ENCODE results near the gene RTP4. TPM values are rescaled to one million over a fixed set of nuclear protein-coding genes. Genes with fewer than 3 reads are reported as not detected.
A peak's percentile ranks its signal among the peaks of the same experiment; 100 is the strongest.

Gene RTP4
- total RNA-seq, result 1 to 10 TPM in 2 of 4 donors, under 1 TPM in 2; 0.35 to 4.2 (median 0.95) TPM

- Histone ChIP-seq H3K4me1 (peaks cover 5 to 28% (median 17%) of the 10 kb centered on the region in 3 donors), H3K27me3 (peaks cover 0 to 33% (median 0%) of the 10 kb centered on the region in 4 donors), H3K4me3 (peak within 1 kb of the TSS; percentile 40 to 77 (median 50)), H3K27ac (peak within 1 kb of the TSS; percentile 80 to 97 (median 86)), H3K36me3 (peaks cover 0 to 19% (median 0%) of the 10 kb centered on the region in 3 donors), H3K9me3 (no peaks in the 10 kb centered on the region)
- DNase-seq, result no peak
- TF ChIP-seq POLR2A (IDR thresholded peaks at IDR 0.05), result no peak
- TF ChIP-seq CTCF (IDR thresholded peaks at IDR 0.05), result peak in 1 of 6 experiments; percentile 5
- intact Hi-C loops (cut with DNase I), result no loop called here
- 12 to 22% methylated on average over 8 to 10 of the region's 10 CpGs for WGBS, 2 donors
Observed at GRCh38 chr3:187368251-187369088, at the start of gene RTP4. RTP4 (plus strand) TSS chr3:187368385; CDS start chr3:187368442, 57 bp downstream.

GRCh38 chr3:187318819-187319616, 49.2 kb upstream of the RTP4 start:
- Histone ChIP-seq H3K4me1 (peaks cover 0 to 13% (median 2%) of the 10 kb centered on the region in 3 donors), H3K27ac (no peak overlapping the region), H3K4me3 (peak overlapping the region in 3 of 4 donors; percentile 1 to 54 (median 26)), H3K27me3 (peaks cover 0 to 73% (median 0%) of the 10 kb centered on the region in 4 donors), H3K36me3 (no peaks in the 10 kb centered on the region), H3K9me3 (no peaks in the 10 kb centered on the region)
- no peak for DNase-seq
- intact Hi-C loops (cut with DNase I), result loop anchor here (5.0 kb wide), 1 partner anchor 358 kb away; no protein-coding TSS in a partner anchor
- WGBS, 2 donors, result 15 to 19% methylated on average over 13 of the region's 13 CpGs
- TF ChIP-seq CTCF (IDR thresholded peaks at IDR 0.05) (peak; percentile 55 to 94 (median 81)), POLR2A (IDR thresholded peaks at IDR 0.05) (no peak)

GRCh38 chr3:187319699-187320302, 48.4 kb upstream of the RTP4 start:
- H3K9me3 ChIP-seq, result no peaks in the 10 kb centered on the region
- no peak overlapping the region for H3K27ac ChIP-seq
- intact Hi-C loops (cut with DNase I), result loop anchor here (5.0 kb wide), 1 partner anchor 358 kb away; no protein-coding TSS in a partner anchor
- H3K27me3 ChIP-seq, result peaks cover 0 to 73% (median 0%) of the 10 kb centered on the region in 4 donors
- no peaks in the 10 kb centered on the region for H3K36me3 ChIP-seq
- 27 to 37% methylated on average over 6 to 7 of the region's 7 CpGs for WGBS, 2 donors
- no peak overlapping the region for H3K4me3 ChIP-seq
- H3K4me1 ChIP-seq, result peaks cover 0 to 13% (median 2%) of the 10 kb centered on the region in 3 donors
- DNase-seq, result no peak
- TF ChIP-seq POLR2A (IDR thresholded peaks at IDR 0.05) (no peak), CTCF (IDR thresholded peaks at IDR 0.05) (peak in 5 of 6 experiments; percentile 70 to 90 (median 85))

GRCh38 chr3:187321766-187322165, 46.4 kb upstream of the RTP4 start:
- Histone ChIP-seq H3K27me3 (peaks cover 0 to 84% (median 0%) of the 10 kb centered on the region in 4 donors), H3K36me3 (no peaks in the 10 kb centered on the region), H3K4me3 (no peak overlapping the region), H3K4me1 (peaks cover 0 to 13% (median 2%) of the 10 kb centered on the region in 3 donors), H3K27ac (no peak overlapping the region), H3K9me3 (no peaks in the 10 kb centered on the region)
- TF ChIP-seq CTCF (IDR thresholded peaks at IDR 0.05), result no peak
- no peak for TF ChIP-seq POLR2A (IDR thresholded peaks at IDR 0.05)
- 38 to 71% methylated on average over 1 of the region's 1 CpG for WGBS, 2 donors
- intact Hi-C loops (cut with DNase I), result no loop called here
- no peak for DNase-seq
